Measurements from ENCODE around the gene PPFIA1.

- TF ChIP-seq CTCF (conservative IDR thresholded peaks at IDR 0.05 in 1 of 2, IDR thresholded peaks at IDR 0.05 in 1 of 2; ENCODE audit: low read depth in 1 of 2, low read length in 2 of 2) (no peak), EZH2 (IDR thresholded peaks at IDR 0.05; ENCODE audit: low read length, missing control alignments) (no peak)
Observed at GRCh38 chr11:70339066-70339465, 68.6 kb downstream of the PPFIA1 start.
